Nephron (organoid): ENCODE measurements around the gene SLC47A2.

ENCODE experiments used
- H3K27ac Mint-ChIP-seq, 3 experiments: 2 replicates each; pipeline ENCODE4 v1.8.0; 2020; ENCODE audit warnings: mixed read lengths in 3 of 3, mild to moderate bottlenecking in 2 of 3, moderate library complexity in 1 of 3
- H3K27me3 Mint-ChIP-seq: 2 replicates; pipeline ENCODE4 v1.8.0; 2021; ENCODE audit warnings: low read depth, mild to moderate bottlenecking, moderate library complexity, mixed read lengths
- H3K36me3 Mint-ChIP-seq: 2 replicates; pipeline ENCODE4 v1.8.0; 2020; ENCODE audit warnings: low read depth, mixed read lengths
- H3K4me1 Mint-ChIP-seq: 2 replicates; pipeline ENCODE4 v1.8.0; 2020; ENCODE audit warnings: mixed read lengths
- H3K4me3 Mint-ChIP-seq, 3 experiments: 2 replicates each; pipeline ENCODE4 v1.8.0; 2020; ENCODE audit warnings: mild to moderate bottlenecking in 3 of 3, mixed read lengths in 3 of 3, moderate library complexity in 2 of 3
- H3K9me3 Mint-ChIP-seq: 2 replicates; pipeline ENCODE4 v1.8.0; 2020; ENCODE audit warnings: mixed read lengths
- CTCF ChIP-seq, 3 experiments: fragments of 200-600 bp; sonication (generic); IDR thresholded peaks; one replicate each; pipeline ENCODE4 v1.5.0; 2021; ENCODE audit warnings: antibody characterized with exemption in 3 of 3; ENCODE audit not compliant: unreplicated experiment in 3 of 3

Gene SLC47A2

GRCh38 chr17:19720210-19720475 is 3.8 kb upstream of the SLC47A2 start:
- peaks cover 46% of the 10 kb centered on the region for H3K4me1 Mint-ChIP-seq
- peak overlapping the region in 2 of 3 experiments; percentile 33 to 82 for H3K27ac Mint-ChIP-seq
- H3K27me3 Mint-ChIP-seq, result peaks cover 14% of the 10 kb centered on the region
- H3K4me3 Mint-ChIP-seq, result no peak overlapping the region
- no peaks in the 10 kb centered on the region for H3K9me3 Mint-ChIP-seq
- TF ChIP-seq CTCF (IDR thresholded peaks at IDR 0.05; ENCODE audit: unreplicated experiment in 3 of 3), result no peak
- H3K36me3 Mint-ChIP-seq, result no peaks in the 10 kb centered on the region

DNA sequence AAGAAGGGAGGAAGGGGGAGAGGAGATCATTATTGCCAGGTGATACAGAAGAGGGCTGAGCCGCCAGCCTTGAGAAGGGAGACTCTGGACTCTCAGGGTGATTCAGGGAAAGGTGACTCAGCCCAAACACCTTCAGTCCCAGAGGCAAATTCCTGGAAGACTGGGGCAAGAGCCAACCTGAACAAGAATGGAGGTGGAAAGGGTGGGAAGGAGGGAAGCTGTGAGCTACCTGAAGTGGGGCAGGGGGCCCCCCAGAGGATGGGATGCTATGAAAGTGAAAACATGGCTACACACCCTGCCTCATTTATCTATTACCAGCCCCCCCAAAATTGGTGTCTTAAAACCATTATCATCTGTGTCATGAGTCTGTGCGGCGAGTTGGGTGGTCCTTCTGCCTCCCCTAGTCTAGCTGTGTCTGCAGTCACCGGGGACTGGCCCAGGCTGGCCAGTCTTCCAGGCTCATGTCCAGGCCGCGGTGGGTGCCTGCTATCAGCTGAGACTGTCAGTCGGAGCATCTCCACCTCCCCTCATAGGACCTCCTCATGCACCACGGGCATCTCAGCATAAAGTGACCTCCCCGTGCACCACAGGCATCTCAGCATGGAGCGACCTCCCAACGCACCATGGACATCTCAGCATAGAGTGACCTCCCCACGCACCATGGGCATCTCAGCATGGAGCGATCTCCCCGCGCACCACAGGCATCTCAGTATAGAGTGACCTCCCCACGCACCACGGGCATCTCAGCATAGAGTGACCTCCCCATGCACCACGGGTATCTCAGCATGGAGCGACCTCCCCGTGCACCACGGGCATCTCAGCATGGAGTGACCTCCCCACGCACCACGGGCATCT is 3.2 kb upstream of the SLC47A2 start:
- Mint-ChIP-seq H3K9me3 (no peaks in the 10 kb centered on the region), H3K27me3 (peaks cover 14% of the 10 kb centered on the region), H3K4me1 (peaks cover 44% of the 10 kb centered on the region), H3K4me3 (no peak overlapping the region), H3K36me3 (no peaks in the 10 kb centered on the region), H3K27ac (peak overlapping the region in 2 of 3 experiments; percentile 33 to 82)
- TF ChIP-seq CTCF (IDR thresholded peaks at IDR 0.05; ENCODE audit: unreplicated experiment in 3 of 3), result no peak

- peaks cover 14% of the 10 kb centered on the region for H3K27me3 Mint-ChIP-seq
- TF ChIP-seq CTCF (IDR thresholded peaks at IDR 0.05; ENCODE audit: unreplicated experiment in 3 of 3), result no peak
- peaks cover 41% of the 10 kb centered on the region for H3K4me1 Mint-ChIP-seq
- no peak overlapping the region for H3K4me3 Mint-ChIP-seq
- no peaks in the 10 kb centered on the region for H3K9me3 Mint-ChIP-seq
- no peaks in the 10 kb centered on the region for H3K36me3 Mint-ChIP-seq
- peak overlapping the region in 1 of 3 experiments; percentile 2 for H3K27ac Mint-ChIP-seq
These were observed 2.4 kb upstream of the SLC47A2 start for GRCh38 chr17:19718613-19719354.

GRCh38 chr17:19718041-19718612 is 1.7 kb upstream of the SLC47A2 start:
- Mint-ChIP-seq H3K27ac (peak overlapping the region in 2 of 3 experiments; percentile 5 to 57), H3K36me3 (no peaks in the 10 kb centered on the region)

DNA sequence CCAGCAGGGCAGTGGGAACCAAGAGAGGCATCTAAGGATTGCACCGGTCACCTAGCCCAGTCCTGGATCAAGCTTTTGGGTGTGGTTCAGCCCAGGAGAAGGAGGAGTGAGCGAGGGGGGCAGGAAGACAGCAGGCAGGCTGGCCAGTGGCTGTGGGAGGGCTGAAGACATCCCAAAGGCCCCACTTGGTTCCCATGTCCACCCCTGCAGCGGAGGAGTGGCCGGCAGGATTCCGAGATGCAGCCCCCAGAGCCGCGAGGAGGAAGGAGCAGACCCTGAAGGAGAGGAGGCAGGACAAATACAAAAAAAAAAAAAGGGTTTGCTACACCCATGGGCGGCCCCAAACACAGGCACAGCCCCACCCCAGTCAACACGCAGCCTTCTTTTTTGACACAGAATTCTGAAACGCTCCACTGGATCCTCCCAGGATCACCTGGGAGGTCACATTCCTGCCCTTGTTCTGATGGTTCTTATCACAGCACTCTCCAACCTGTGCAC is 1.1 kb upstream of the SLC47A2 start:
- Mint-ChIP-seq H3K27me3 (peaks cover 7% of the 10 kb centered on the region), H3K27ac (peak overlapping the region in 2 of 3 experiments; percentile 5 to 57), H3K36me3 (no peaks in the 10 kb centered on the region), H3K4me3 (no peak overlapping the region), H3K4me1 (peaks cover 40% of the 10 kb centered on the region), H3K9me3 (no peaks in the 10 kb centered on the region)
- TF ChIP-seq CTCF (IDR thresholded peaks at IDR 0.05; ENCODE audit: unreplicated experiment in 3 of 3), result no peak

More at GRCh38 chr17:19718041-19718612, 1.7 kb upstream of the SLC47A2 start:
- Mint-ChIP-seq H3K4me3 (no peak overlapping the region), H3K4me1 (peaks cover 40% of the 10 kb centered on the region), H3K27me3 (peaks cover 13% of the 10 kb centered on the region), H3K9me3 (no peaks in the 10 kb centered on the region)
- no peak for TF ChIP-seq CTCF (IDR thresholded peaks at IDR 0.05; ENCODE audit: unreplicated experiment in 3 of 3)
